ENCODE results near the gene CPNE7.

CPNE7 gene

DNA sequence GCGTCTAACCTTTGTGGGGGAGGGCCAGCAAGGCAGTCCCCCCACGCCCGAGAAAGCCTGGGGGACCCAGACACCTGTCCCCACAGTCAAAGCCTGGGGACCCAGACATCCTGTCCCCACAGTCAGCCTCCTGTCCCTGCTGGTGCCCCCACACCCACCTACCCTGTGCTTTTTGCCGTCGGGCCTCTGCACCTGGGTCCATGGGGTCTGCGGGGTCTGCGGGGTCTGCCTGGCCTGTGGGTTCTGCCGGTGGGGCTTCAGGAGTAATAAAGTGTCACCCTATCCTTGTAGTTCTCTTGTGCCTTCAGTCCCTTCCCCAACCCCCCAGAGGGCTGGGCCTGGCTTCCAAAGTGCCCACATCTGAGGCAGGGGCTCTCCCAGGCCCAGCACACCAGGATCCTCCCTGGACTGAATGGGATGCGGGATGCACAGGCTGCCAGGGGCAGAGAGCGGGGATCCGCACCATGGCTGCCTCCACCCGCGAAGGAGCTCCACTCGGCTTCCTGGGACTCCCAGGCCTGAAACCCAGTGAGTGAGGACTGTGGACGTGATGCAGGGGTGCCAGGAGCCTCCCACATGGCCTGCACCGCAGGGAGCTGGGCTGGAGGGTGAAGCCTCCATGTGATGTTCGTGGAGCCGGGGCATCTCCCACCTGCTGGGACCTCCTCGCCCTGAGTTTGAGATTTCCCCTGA, 21.5 kb downstream of the CPNE7 start:
- no peak overlapping the region for H3K27ac ChIP-seq (ENCODE audit: low read depth, low read length)
- H3K4me1 ChIP-seq (ENCODE audit: control insufficient read depth, insufficient read depth, low read length, unreplicated experiment) = peaks cover 7% of the 10 kb centered on the region
- no peak overlapping the region for H3K4me3 ChIP-seq (ENCODE audit: low read depth, low read length)
- H3K79me2 ChIP-seq (ENCODE audit: control insufficient read depth, insufficient read depth, low read length, unreplicated experiment) = no peaks in the 10 kb centered on the region
- H3K27me3 ChIP-seq (ENCODE audit: insufficient read depth, low read length) = no peaks in the 10 kb centered on the region
- no peak overlapping the region for H2AFZ ChIP-seq (ENCODE audit: low read length, unreplicated experiment)
- peaks cover 7% of the 10 kb centered on the region; the same call in 1 of the 2 replicates for H3K36me3 ChIP-seq (ENCODE audit: insufficient read depth, low read length)

DNA sequence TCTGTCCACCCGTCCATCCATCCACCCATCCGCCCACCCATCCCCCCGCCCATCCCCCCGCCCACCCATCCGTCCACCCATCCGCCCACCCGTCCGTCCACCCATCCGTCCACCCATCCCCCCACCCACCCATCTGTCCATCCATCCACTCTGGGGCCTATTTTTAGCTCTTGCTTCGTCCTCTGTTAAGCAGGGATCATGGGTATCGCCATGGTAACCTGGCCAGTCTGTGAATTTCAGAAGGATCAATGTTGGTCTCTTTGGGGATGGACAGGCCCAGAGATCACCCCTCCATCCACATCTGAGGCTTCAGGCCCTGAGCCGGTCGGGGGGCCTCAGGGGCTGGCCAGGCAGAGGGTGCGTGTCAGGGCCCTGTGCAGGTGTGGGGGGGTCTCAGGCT, 22.6 kb downstream of the CPNE7 start:
- no peaks in the 10 kb centered on the region for H3K79me2 ChIP-seq (ENCODE audit: control insufficient read depth, insufficient read depth, low read length, unreplicated experiment)
- H3K4me1 ChIP-seq (ENCODE audit: control insufficient read depth, insufficient read depth, low read length, unreplicated experiment) = peaks cover 16% of the 10 kb centered on the region
- H3K36me3 ChIP-seq (ENCODE audit: insufficient read depth, low read length) = peaks cover 5% of the 10 kb centered on the region; the same call in 1 of the 2 replicates
- no peaks in the 10 kb centered on the region for H3K27me3 ChIP-seq (ENCODE audit: insufficient read depth, low read length)
- H3K27ac ChIP-seq (ENCODE audit: low read depth, low read length) = no peak overlapping the region
- no peak overlapping the region for H2AFZ ChIP-seq (ENCODE audit: low read length, unreplicated experiment)
- no peak overlapping the region for H3K4me3 ChIP-seq (ENCODE audit: low read depth, low read length)

DNA sequence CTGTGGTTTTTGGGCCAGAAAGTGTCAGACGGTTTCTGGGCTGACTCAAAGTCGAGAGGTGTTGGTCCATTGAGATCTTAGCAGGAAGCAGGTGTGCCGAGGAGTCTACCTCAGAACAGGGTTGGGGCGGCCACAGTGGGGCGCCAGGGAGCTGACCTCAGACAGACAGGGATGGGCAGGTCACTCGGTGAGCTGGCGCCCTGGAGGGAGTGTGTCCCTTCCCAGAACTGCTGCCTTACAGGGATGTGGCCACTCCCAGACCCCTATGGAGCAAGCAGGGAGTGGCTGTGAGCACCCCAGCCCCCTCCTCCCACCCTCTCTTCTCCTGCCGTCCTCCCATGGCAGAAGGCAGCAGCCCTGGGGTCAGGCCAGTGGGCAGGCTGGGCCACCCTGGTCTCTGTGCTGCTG, 23.9 kb downstream of the CPNE7 start:
- no peak overlapping the region for H3K27ac ChIP-seq (ENCODE audit: low read depth, low read length)
- H3K27me3 ChIP-seq (ENCODE audit: insufficient read depth, low read length) = no peaks in the 10 kb centered on the region
- peaks cover 16% of the 10 kb centered on the region for H3K4me1 ChIP-seq (ENCODE audit: control insufficient read depth, insufficient read depth, low read length, unreplicated experiment)
- peaks cover 5% of the 10 kb centered on the region; the same call in 1 of the 2 replicates for H3K36me3 ChIP-seq (ENCODE audit: insufficient read depth, low read length)
- H3K4me3 ChIP-seq (ENCODE audit: low read depth, low read length) = no peak overlapping the region
- no peaks in the 10 kb centered on the region for H3K79me2 ChIP-seq (ENCODE audit: control insufficient read depth, insufficient read depth, low read length, unreplicated experiment)
- no peak overlapping the region for H2AFZ ChIP-seq (ENCODE audit: low read length, unreplicated experiment)

DNA sequence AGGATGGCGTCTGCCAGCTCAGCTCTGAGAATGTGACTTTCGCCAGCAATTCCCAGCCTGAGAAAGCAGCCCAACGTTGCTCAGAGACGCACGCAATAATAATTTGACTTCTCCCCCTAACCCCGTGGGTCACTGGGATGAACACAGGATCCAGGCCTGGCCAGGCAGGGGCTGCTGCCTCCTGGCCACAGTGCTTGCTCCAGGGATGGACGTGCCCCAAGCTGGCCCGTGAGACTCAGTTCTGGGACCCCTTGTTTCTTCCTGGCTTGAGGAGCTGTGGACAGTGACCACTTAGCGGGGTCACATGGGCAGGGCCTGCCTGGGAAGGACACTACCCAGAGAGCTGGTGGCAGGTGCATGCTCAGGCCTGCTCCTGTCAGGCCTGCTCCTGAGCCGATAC, 24.3 kb downstream of the CPNE7 start:
- Histone ChIP-seq H3K27ac (ENCODE audit: low read depth, low read length) (no peak overlapping the region), H2AFZ (ENCODE audit: low read length, unreplicated experiment) (no peak overlapping the region), H3K4me3 (ENCODE audit: low read depth, low read length) (no peak overlapping the region), H3K36me3 (ENCODE audit: insufficient read depth, low read length) (peaks cover 5% of the 10 kb centered on the region; the same call in 1 of the 2 replicates), H3K4me1 (ENCODE audit: control insufficient read depth, insufficient read depth, low read length, unreplicated experiment) (peaks cover 16% of the 10 kb centered on the region), H3K27me3 (ENCODE audit: insufficient read depth, low read length) (no peaks in the 10 kb centered on the region), H3K79me2 (ENCODE audit: control insufficient read depth, insufficient read depth, low read length, unreplicated experiment) (no peaks in the 10 kb centered on the region)

DNA sequence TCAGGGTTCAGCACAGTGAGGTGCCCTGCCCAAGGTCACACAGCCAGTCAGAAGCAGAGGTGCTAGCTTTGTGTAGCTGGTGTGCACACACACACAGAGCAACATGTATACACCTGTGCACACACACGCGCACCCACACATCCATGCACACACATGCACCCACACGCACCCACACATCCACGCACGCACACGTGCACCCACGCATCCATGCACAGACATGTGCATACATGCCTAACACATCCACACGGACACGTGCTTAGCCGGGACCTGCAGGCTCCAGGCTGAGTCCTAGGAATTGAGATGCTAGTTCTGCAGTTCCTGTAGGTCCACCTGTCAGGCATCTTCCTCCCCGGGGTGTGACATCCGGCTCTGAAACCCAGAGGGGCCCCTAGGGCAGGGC, 24.9 kb downstream of the CPNE7 start:
- Histone ChIP-seq H3K27ac (ENCODE audit: low read depth, low read length) (no peak overlapping the region), H2AFZ (ENCODE audit: low read length, unreplicated experiment) (no peak overlapping the region), H3K27me3 (ENCODE audit: insufficient read depth, low read length) (no peaks in the 10 kb centered on the region), H3K4me3 (ENCODE audit: low read depth, low read length) (no peak overlapping the region), H3K79me2 (ENCODE audit: control insufficient read depth, insufficient read depth, low read length, unreplicated experiment) (no peaks in the 10 kb centered on the region), H3K36me3 (ENCODE audit: insufficient read depth, low read length) (peaks cover 5% of the 10 kb centered on the region; the same call in 1 of the 2 replicates), H3K4me1 (ENCODE audit: control insufficient read depth, insufficient read depth, low read length, unreplicated experiment) (peaks cover 16% of the 10 kb centered on the region)

DNA sequence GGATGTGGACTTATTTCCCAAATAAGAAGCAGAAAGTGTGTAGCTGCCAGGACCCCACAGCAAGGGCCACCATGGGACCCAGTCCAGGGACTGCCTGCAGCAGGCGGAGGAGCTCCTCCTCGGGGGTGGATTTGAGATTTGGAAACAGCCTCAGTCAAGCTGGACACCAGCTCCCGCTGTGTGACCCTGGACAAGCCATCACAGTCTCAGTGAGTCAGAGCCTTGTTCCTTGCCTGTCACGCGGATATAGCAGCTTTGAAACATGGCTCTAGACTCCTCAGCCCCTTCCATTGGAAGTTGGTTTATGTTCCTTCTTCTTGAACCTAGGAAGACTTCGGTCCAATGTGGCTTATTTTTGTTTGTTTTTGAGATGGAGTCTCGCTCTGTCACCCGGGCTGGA, 25.4 kb downstream of the CPNE7 start:
- H3K79me2 ChIP-seq (ENCODE audit: control insufficient read depth, insufficient read depth, low read length, unreplicated experiment) = no peaks in the 10 kb centered on the region

DNA sequence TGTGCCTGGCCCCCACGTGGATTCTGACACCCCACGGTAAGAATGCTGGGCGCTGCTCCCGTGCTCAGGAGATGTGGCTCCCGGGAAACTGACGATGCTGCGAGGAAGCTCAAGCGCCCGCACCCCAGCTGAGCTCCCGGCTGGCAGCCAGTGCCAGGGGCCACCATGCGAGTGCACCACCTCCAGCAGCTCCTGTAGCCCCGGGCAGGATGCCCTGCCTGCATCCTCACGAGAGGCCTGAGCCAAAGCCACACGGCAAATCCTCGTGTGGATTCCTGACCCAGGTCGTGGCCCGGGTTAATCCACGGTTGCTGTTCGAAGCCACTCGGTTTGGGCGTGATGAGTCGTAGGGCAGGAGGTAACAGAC, 26.3 kb downstream of the CPNE7 start:
- H3K4me3 ChIP-seq (ENCODE audit: low read depth, low read length) = peak overlapping the region; percentile 16; the same call in 1 of the 2 replicates
- peak overlapping the region; percentile 66 for H3K27ac ChIP-seq (ENCODE audit: low read depth, low read length)

More for the DNA sequence above, 25.4 kb downstream of the CPNE7 start:
- H3K27ac ChIP-seq (ENCODE audit: low read depth, low read length) = no peak overlapping the region
- no peak overlapping the region for H2AFZ ChIP-seq (ENCODE audit: low read length, unreplicated experiment)
- H3K4me1 ChIP-seq (ENCODE audit: control insufficient read depth, insufficient read depth, low read length, unreplicated experiment) = peaks cover 16% of the 10 kb centered on the region
- peaks cover 2% of the 10 kb centered on the region; the same call in 1 of the 2 replicates for H3K36me3 ChIP-seq (ENCODE audit: insufficient read depth, low read length)
- H3K27me3 ChIP-seq (ENCODE audit: insufficient read depth, low read length) = no peaks in the 10 kb centered on the region
- no peak overlapping the region for H3K4me3 ChIP-seq (ENCODE audit: low read depth, low read length)

DNA sequence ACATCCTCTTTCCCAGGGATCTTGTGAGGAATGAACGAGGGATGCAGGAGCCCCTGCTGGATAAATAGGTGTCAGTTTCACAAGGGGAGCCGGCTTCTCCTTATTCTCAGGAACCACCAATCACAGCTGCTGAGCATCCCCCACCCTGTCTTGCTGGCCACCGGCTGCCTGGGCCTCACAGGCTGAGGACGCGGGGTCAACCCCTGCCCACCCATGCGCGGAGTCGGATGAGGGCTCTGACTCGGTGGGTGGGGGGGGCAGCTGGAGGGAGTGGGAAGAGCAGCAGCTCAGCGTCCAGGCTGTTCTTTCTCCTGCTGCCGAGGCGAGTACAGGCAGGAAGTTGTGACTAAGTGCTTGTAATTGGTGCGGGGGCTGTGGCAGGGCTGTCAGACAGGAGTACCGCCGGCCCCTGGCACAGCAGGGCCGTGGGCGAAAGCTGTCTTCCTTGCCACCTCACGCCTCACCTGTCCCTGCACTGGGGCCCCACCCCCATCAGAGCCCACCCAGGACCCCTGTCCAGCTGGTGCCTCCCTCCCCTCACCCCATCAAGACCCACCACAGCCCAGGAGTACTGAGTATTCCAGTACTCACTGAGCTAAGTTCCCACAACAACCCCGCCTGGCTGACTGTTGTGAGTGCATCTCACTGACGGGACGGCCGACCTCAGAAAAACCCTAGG, 26.9 kb downstream of the CPNE7 start:
- H2AFZ ChIP-seq (ENCODE audit: low read length, unreplicated experiment) = peak overlapping the region; percentile 26
- peak overlapping the region; percentile 26 for H3K4me3 ChIP-seq (ENCODE audit: low read depth, low read length)
- H3K79me2 ChIP-seq (ENCODE audit: control insufficient read depth, insufficient read depth, low read length, unreplicated experiment) = no peaks in the 10 kb centered on the region
- H3K36me3 ChIP-seq (ENCODE audit: insufficient read depth, low read length) = no peaks in the 10 kb centered on the region
- peaks cover 16% of the 10 kb centered on the region for H3K4me1 ChIP-seq (ENCODE audit: control insufficient read depth, insufficient read depth, low read length, unreplicated experiment)
- no peaks in the 10 kb centered on the region for H3K27me3 ChIP-seq (ENCODE audit: insufficient read depth, low read length)
- H3K27ac ChIP-seq (ENCODE audit: low read depth, low read length) = peak overlapping the region; percentile 66

More for the DNA sequence above, 26.3 kb downstream of the CPNE7 start:
- H3K27me3 ChIP-seq (ENCODE audit: insufficient read depth, low read length) = no peaks in the 10 kb centered on the region
- no peaks in the 10 kb centered on the region for H3K79me2 ChIP-seq (ENCODE audit: control insufficient read depth, insufficient read depth, low read length, unreplicated experiment)
- peak overlapping the region; percentile 26 for H2AFZ ChIP-seq (ENCODE audit: low read length, unreplicated experiment)
- H3K4me1 ChIP-seq (ENCODE audit: control insufficient read depth, insufficient read depth, low read length, unreplicated experiment) = peaks cover 16% of the 10 kb centered on the region
- no peaks in the 10 kb centered on the region for H3K36me3 ChIP-seq (ENCODE audit: insufficient read depth, low read length)

DNA sequence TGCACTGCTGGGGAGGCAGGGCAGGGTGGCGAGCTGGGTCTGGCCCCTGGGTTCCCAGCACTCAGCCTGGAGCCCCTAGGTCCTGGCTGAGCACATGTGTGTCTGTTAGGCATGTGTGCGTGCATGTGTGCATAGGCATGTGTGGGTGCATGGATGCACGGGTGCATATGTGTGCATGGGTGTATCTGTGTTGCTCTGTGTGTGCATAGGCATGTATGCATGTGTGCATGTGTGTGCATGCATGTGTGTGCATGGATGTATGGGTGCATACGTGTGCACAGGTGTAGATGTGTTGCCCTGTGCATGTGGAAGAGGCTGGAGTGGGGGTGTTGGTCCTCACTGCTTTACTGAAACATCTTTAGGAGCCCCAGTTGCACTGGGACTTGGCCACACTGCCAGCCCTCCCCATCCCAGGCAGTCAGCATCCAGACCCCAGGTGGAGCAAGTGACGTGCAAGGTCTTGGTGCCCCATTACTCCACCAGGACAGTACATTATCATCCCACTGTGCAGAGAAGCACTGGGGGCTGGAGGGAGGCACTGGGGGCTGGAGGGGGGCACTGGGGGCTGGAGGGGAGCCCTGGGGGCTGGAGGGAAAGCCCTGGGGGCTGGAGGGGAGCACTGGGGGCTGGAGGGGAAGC, 27.5 kb downstream of the CPNE7 start:
- H3K27ac ChIP-seq (ENCODE audit: low read depth, low read length) = peak overlapping the region; percentile 66; the same call in 1 of the 2 replicates

DNA sequence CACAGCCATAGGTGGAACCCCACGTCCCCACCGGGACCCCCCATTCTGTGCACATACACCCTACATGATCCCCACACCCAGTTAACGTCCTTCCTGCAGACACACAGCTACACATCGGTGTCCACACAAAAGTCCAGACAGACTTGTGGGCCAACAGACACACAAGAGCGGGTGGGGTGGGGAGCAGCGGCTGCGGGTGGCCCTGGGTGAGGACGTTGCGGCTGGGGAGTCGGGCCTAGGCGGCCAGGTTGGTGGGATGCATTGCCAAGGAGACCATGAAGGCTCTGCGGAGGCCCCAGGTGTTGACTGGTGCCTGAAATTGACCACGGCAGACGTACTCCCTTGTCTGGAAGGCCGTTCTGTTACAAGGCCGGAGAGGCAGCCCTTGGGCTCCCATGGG, 29.2 kb downstream of the CPNE7 start:
- Histone ChIP-seq H2AFZ (ENCODE audit: low read length, unreplicated experiment) (no peak overlapping the region), H3K27ac (ENCODE audit: low read depth, low read length) (no peak overlapping the region), H3K79me2 (ENCODE audit: control insufficient read depth, insufficient read depth, low read length, unreplicated experiment) (no peaks in the 10 kb centered on the region), H3K36me3 (ENCODE audit: insufficient read depth, low read length) (no peaks in the 10 kb centered on the region), H3K4me3 (ENCODE audit: low read depth, low read length) (no peak overlapping the region), H3K4me1 (ENCODE audit: control insufficient read depth, insufficient read depth, low read length, unreplicated experiment) (peaks cover 19% of the 10 kb centered on the region), H3K27me3 (ENCODE audit: insufficient read depth, low read length) (no peaks in the 10 kb centered on the region)

More for the DNA sequence above, 27.5 kb downstream of the CPNE7 start:
- Histone ChIP-seq H3K4me3 (ENCODE audit: low read depth, low read length) (peak overlapping the region; percentile 26; the same call in 1 of the 2 replicates), H3K36me3 (ENCODE audit: insufficient read depth, low read length) (no peaks in the 10 kb centered on the region), H3K79me2 (ENCODE audit: control insufficient read depth, insufficient read depth, low read length, unreplicated experiment) (no peaks in the 10 kb centered on the region), H3K4me1 (ENCODE audit: control insufficient read depth, insufficient read depth, low read length, unreplicated experiment) (peaks cover 16% of the 10 kb centered on the region), H2AFZ (ENCODE audit: low read length, unreplicated experiment) (no peak overlapping the region), H3K27me3 (ENCODE audit: insufficient read depth, low read length) (no peaks in the 10 kb centered on the region)

Measured in ACC112 (cell line).